ENCODE results near the gene FRMD1.

FRMD1 gene

GRCh38 chr6:168100803-168101589 is 22.0 kb upstream of the FRMD1 start:
- DNase-seq (ENCODE audit: low spot score): no peak
- in situ Hi-C loops (cut with MboI; ENCODE audit: low sequenced_read_pairs, unreplicated experiment): no loop called here
- TF ChIP-seq CTCF (IDR thresholded peaks at IDR 0.05; ENCODE audit: borderline replicate concordance, control extremely low read depth, extremely low read depth, insufficient read depth, missing control alignments): no peak

GRCh38 chr6:168100011-168100802 is 21.2 kb upstream of the FRMD1 start:
- in situ Hi-C loops (cut with MboI; ENCODE audit: low sequenced_read_pairs, unreplicated experiment): no loop called here
- no peak for TF ChIP-seq CTCF (IDR thresholded peaks at IDR 0.05; ENCODE audit: borderline replicate concordance, control extremely low read depth, extremely low read depth, insufficient read depth, missing control alignments)
- no peak for DNase-seq (ENCODE audit: low spot score)

GRCh38 chr6:168099201-168100010 is 20.4 kb upstream of the FRMD1 start:
- no peak for DNase-seq (ENCODE audit: low spot score)
- in situ Hi-C loops (cut with MboI; ENCODE audit: low sequenced_read_pairs, unreplicated experiment): no loop called here
- no peak for TF ChIP-seq CTCF (IDR thresholded peaks at IDR 0.05; ENCODE audit: borderline replicate concordance, control extremely low read depth, extremely low read depth, insufficient read depth, missing control alignments)

- no peak for TF ChIP-seq CTCF (IDR thresholded peaks at IDR 0.05; ENCODE audit: borderline replicate concordance, control extremely low read depth, extremely low read depth, insufficient read depth, missing control alignments)
- in situ Hi-C loops (cut with MboI; ENCODE audit: low sequenced_read_pairs, unreplicated experiment): no loop called here
- DNase-seq (ENCODE audit: low spot score): no peak
Measured at GRCh38 chr6:168098431-168098861, 19.4 kb upstream of the FRMD1 start.

GRCh38 chr6:168097621-168098430 is 18.8 kb upstream of the FRMD1 start:
- no peak for TF ChIP-seq CTCF (IDR thresholded peaks at IDR 0.05; ENCODE audit: borderline replicate concordance, control extremely low read depth, extremely low read depth, insufficient read depth, missing control alignments)
- no peak for DNase-seq (ENCODE audit: low spot score)
- in situ Hi-C loops (cut with MboI; ENCODE audit: low sequenced_read_pairs, unreplicated experiment): no loop called here
